D721Med (cell line): ENCODE measurements around the gene MC2R.

Source experiments
- DNase-seq: peaks from one replicate; pipeline ENCODE4 v3.0.0; 2011; ENCODE audit warnings: low spot score; ENCODE audit not compliant: insufficient read length
- FAIRE-seq: peaks from 2 replicates; lab custom pipeline; 2011; peaks lifted over from hg19 to GRCh38; lab: Jason Lieb, UNC
- TF ChIP-seq, protein P1 (sequence below): IDR thresholded peaks from 2 replicates; pipeline ENCODE4 v1.5.1; 2012; ENCODE audit warnings: mild to moderate bottlenecking, control low read depth; ENCODE audit not compliant: insufficient read depth; ENCODE audit errors: missing control alignments

Gene MC2R

DNA sequence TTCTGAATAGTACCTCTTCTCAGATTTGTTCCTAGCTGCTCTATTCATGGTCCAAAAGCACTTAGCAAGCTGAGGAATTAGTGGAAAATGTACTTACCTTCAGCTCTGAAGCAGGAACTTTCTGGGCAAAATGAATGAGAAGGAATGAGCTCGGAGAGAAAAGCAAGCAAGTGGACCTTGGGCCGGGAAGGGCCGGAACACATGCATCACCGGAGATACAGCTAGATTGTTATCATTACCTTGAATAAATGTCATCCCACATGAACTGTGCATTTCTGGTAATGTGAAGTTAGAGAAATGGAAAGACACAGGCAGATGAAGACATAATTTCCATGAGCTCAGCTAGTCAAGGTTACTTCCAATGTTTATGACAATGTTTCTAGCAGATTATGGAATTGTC is at the start of gene MC2R:
TSS of gene MC2R (minus strand) at position 146 of the 400 bp plus-strand sequence. CDS start 30,018 bp downstream, outside the sequence.
- TF ChIP-seq, protein P1, sequence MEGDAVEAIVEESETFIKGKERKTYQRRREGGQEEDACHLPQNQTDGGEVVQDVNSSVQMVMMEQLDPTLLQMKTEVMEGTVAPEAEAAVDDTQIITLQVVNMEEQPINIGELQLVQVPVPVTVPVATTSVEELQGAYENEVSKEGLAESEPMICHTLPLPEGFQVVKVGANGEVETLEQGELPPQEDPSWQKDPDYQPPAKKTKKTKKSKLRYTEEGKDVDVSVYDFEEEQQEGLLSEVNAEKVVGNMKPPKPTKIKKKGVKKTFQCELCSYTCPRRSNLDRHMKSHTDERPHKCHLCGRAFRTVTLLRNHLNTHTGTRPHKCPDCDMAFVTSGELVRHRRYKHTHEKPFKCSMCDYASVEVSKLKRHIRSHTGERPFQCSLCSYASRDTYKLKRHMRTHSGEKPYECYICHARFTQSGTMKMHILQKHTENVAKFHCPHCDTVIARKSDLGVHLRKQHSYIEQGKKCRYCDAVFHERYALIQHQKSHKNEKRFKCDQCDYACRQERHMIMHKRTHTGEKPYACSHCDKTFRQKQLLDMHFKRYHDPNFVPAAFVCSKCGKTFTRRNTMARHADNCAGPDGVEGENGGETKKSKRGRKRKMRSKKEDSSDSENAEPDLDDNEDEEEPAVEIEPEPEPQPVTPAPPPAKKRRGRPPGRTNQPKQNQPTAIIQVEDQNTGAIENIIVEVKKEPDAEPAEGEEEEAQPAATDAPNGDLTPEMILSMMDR: no peak
- DNase-seq (no peak), FAIRE-seq (no peak)

DNA sequence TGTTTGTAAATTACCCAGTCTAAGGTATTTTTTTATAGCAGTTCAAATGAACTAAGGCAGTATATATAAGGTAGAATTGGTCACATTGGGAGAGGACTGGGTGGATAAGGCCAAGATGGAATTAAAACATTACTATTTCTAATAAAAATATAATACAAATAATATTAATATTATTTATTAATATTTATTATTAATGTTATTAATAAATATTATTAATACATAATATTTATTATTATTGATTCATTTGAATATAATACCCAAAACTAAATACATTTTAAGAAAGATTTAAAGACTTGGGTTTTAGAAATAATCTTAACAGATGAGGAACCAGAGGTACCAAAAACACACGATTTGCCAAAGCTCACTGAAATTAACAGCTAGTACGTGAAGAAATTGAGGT is 30.5 kb upstream of the MC2R start:
- FAIRE-seq (no peak), DNase-seq (no peak)
- TF ChIP-seq, protein P1: no peak

DNA sequence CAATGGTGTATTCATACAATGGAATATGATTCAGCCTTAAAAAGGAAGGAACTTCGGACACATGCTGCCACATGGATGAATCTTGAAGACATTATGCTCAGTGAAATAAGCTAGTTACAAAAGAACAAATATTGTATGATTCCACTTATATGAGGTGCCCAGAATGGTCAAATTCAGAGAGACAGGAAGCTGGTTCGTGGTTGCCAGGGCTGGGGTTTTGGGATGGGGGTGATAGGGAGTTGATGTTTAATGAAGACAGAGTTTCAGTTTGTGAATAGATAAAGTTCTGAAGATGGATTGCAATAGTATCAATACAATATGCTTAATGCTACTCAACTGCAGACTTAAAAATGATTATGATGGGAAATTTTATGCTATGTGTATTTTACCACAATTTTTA is 28.0 kb upstream of the MC2R start:
- TF ChIP-seq, protein P1: no peak
- no peak for FAIRE-seq

DNA sequence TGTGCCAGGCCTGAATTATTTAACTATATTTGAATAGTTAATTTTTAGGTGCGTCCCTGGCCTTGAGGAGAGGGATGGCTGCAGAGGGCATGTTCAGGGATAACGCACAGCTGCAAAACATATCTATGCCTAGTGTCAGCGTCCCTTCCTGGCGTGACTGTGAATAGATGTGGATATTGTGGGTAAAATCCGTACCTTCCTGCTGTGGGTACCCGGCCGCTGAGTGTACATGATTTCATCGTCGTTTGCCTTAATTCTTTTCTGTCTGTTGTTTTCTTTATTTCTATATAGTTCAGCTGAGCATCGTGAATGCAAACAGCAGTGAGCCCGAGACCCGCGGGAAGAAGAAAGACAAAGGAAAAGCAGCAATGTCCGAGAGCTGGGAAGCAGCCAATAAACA is 25.0 kb upstream of the MC2R start:
- FAIRE-seq (no peak), DNase-seq (no peak)
- TF ChIP-seq, protein P1: no peak

More for the DNA sequence above, 28.0 kb upstream of the MC2R start:
- DNase-seq: no peak

DNA sequence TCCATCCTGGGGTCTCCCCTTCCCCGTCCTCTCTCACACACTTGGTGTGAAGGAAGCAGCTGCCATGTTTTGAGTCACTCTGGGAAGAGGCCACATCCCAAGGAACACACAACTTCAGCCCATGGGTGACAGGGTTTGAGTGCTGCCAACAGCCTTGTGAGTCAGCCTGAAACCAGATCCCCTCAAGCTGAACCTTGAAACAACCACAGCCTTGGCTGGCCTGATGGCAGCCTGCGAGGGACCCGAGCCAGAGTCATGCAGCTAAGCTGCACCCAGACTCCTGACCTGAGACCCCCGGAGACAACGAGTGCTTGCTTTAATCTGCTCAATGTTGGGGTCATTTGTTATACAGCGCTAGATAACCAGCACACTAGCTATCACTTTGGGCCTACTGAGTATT is 19.3 kb upstream of the MC2R start:
- TF ChIP-seq, protein P1: no peak
- DNase-seq (no peak), FAIRE-seq (no peak)

DNA sequence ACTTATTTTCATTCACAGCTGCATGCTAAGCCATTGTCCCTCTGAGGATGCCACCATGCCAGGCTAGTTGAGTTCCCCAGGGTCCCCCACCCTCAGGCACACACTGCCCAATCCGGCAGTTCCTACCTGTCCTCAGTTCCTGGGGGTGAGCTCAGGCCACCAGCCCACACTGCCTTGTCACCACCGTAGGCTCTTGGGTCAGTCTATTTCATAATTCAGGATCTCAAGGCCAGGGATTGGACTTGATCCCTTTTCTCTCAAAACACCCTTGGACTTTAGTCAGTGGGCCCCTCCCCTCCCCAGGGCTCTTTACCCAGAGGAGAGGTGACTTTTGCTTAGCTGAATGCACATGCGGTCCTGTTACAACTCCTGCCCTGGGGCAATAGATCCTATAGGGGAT is 18.7 kb upstream of the MC2R start:
- TF ChIP-seq, protein P1: no peak
- FAIRE-seq (no peak), DNase-seq (no peak)

DNA sequence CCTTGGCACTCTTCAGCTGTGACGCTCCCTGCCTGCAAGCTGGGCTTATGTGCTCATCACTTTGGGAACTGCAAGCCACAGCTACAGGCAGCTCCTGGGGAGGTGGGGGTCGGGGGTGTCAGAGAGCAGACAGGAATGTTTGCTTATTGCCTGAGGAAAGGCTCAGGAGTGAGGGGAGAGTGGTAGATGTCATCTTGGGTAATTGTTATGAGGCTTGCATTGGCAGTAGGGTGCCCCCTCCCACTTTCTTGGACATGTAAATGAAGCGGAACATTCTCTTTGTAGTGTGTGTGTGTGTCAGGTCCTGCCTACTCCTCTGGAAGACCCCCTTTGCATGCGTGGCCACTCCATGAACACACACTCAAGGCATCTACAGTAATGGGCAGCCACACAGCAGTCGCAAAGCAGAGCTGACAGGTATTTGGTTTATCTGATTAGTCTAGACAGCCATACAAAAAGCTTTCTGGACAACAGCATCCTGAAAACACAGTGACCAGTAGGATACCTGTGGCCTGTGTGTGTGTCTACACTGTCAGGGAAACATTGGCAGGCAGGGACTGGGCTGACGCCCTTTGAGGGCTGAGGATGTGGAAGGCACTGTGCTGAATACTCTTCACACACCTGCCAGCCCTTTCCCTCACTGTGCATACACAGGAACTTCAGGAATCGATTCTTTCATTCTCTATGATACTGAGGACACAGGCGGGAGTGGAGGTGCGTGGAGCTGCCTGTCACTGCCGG is 17.1 kb upstream of the MC2R start:
- DNase-seq (no peak), FAIRE-seq (no peak)
- TF ChIP-seq, protein P1: no peak
